A549 treated with ZK216348 at 1 μM for 4 hours (cell line): Measurements from ENCODE around the gene TEX11. TPM values are rescaled to one million over a fixed set of nuclear protein-coding genes. Genes with fewer than 3 reads are reported as not detected.

ENCODE experiments used
- total RNA-seq: library from RNA; stranded (reverse); fragments of 200-300 nt; extraction: Qiagen RNA extraction; gene quantifications from 5 replicates; pipeline ENCODE4 v1.2.3, GENCODE V29; 2022; ENCODE audit warnings: low read depth

TEX11 gene
- not detected in 5 replicates for total RNA-seq

DNA sequence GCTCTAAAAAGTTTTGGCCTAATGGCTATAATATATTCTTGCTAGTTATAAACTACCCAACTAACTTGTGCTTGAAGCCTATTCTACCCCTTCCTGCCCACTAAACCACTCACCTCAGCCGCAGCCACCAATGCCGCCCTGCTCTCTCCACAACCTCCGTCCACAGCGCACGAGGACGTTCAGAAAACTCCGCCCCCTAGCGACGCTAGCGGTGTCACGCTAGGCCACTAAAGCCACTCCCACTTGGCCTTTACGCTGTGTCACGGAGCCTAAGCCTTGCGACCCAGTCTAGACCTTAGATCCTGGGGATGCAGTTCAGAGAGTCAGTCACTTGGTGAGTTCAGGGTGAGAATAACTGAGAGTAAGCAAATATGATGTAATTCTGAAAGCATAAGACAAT lies at the start of gene TEX11:
TEX11 (minus strand) TSS at position 171 of the 400 bp plus-strand sequence. CDS start 922 bp downstream, outside the sequence.

Other genes starting within 250 kb of the TEX11 start
- not detected in 5 replicates for gene SLC7A3, start 22.4 kb upstream of the TEX11 start, total RNA-seq
- gene SNX12, start 159.6 kb upstream of the TEX11 start, total RNA-seq, result 67.9 to 81.0 TPM (median 78.1 TPM) in 5 replicates
- gene FOXO4, start 187.1 kb upstream of the TEX11 start, total RNA-seq, result 1.1 to 2.3 TPM (median 1.5 TPM) in 5 replicates
- gene CXorf65, start 198.0 kb upstream of the TEX11 start, total RNA-seq, result not detected in 5 replicates
- gene IL2RG, start 202.9 kb upstream of the TEX11 start, total RNA-seq, result 0.09 to 0.21 TPM (median 0.18 TPM) in 3 of 5 replicates, not detected in the others
- 8.3 to 14.3 TPM (median 14.0 TPM) in 5 replicates for gene MED12, start 209.9 kb upstream of the TEX11 start, total RNA-seq
- gene NLGN3, start 236.1 kb upstream of the TEX11 start, total RNA-seq, result 0.94 to 1.4 TPM (median 1.2 TPM) in 5 replicates